K562 (cell line): ENCODE data around the gene NPEPL1.

ENCODE experiments used
- CTCF ChIP-seq, 3 experiments: IDR thresholded peaks in 2 of 3; conservative IDR thresholded peaks in 1 of 3; 2 replicates each; pipeline ENCODE4 v1.5.1; 2011 to 2012; ENCODE audit warnings: low read length in 3 of 3, mild to moderate bottlenecking in 3 of 3, control low read depth in 2 of 3, improper control_type of control experiment in 1 of 3, inconsistent platforms in 1 of 3, low read depth in 1 of 3, mixed read lengths in 1 of 3, moderate library complexity in 1 of 3; ENCODE audit not compliant: insufficient read depth in 2 of 3
- ELK1 ChIP-seq: sonication (generic); formaldehyde crosslinking; IDR thresholded peaks from 2 replicates; pipeline ENCODE4 v1.8.1; 2022; ENCODE audit warnings: missing genetic modification reagents
- GTF2F1 ChIP-seq: IDR thresholded peaks from 2 replicates; pipeline ENCODE4 v1.6.1; 2011; ENCODE audit warnings: low read depth, low read length, improper control_type of control experiment
- MAZ ChIP-seq, 2 experiments: fragments of 450-650 bp in 1 of 2; sonication (generic) in 1 of 2; formaldehyde crosslinking; IDR thresholded peaks in 1 of 2; conservative IDR thresholded peaks in 1 of 2; 2 replicates each; pipeline versions ENCODE4 v1.4.0 to v1.5.0; 2020; ENCODE audit warnings: mild to moderate bottlenecking in 1 of 2, missing genetic modification reagents in 1 of 2
- MXI1 ChIP-seq: IDR thresholded peaks from 2 replicates; pipeline ENCODE4 v1.6.1; 2011; ENCODE audit warnings: low read depth, mild to moderate bottlenecking, improper control_type of control experiment, low read length
- REST ChIP-seq, 2 experiments: fragments of 450-650 bp; formaldehyde crosslinking in 1 of 2; IDR thresholded peaks; 2 replicates each; pipeline versions ENCODE4 v1.4.0 to v1.6.1; 2014 to 2020; ENCODE audit warnings: mild to moderate bottlenecking in 2 of 2, borderline replicate concordance in 1 of 2, low read depth in 1 of 2
- RFX5 ChIP-seq: IDR thresholded peaks from 2 replicates; pipeline ENCODE4 v1.6.1; 2011; ENCODE audit warnings: low read depth, mild to moderate bottlenecking, improper control_type of control experiment, low read length
- SP2 ChIP-seq: IDR thresholded peaks from 2 replicates; pipeline ENCODE4 v1.6.1; 2011; ENCODE audit warnings: mild to moderate bottlenecking, low read depth, low read length, moderate library complexity; ENCODE audit not compliant: poor library complexity, severe bottlenecking; ENCODE audit errors: extremely low read depth
- TEAD4 ChIP-seq, 2 experiments: sonication (generic) in 1 of 2; formaldehyde crosslinking in 1 of 2; IDR thresholded peaks; 2 replicates each; pipeline versions ENCODE4 v1.6.1 to v1.8.0; 2012 to 2022; ENCODE audit warnings: borderline replicate concordance in 1 of 2, inconsistent platforms in 1 of 2, low read length in 1 of 2, mild to moderate bottlenecking in 1 of 2, missing genetic modification reagents in 1 of 2

- TF ChIP-seq TEAD4 (IDR thresholded peaks at IDR 0.05; ENCODE audit: low read length) (no peak), TEAD4 (CRISPR knock-in tag; IDR thresholded peaks at IDR 0.05; ENCODE audit: borderline replicate concordance) (no peak), ELK1 (CRISPR knock-in tag) (no peak), REST (IDR thresholded peaks at IDR 0.05; ENCODE audit: borderline replicate concordance) (no peak), REST (CRISPR knock-in tag; IDR thresholded peaks at IDR 0.05; ENCODE audit: low read depth) (no peak), SP2 (no peak), RFX5 (no peak), MXI1 (no peak), GTF2F1 (no peak), MAZ (CRISPR knock-in tag; conservative IDR thresholded peaks at IDR 0.05 in 1 of 2, IDR thresholded peaks at IDR 0.05 in 1 of 2) (no peak), CTCF (IDR thresholded peaks at IDR 0.05 in 2 of 3, conservative IDR thresholded peaks at IDR 0.05 in 1 of 3; ENCODE audit: insufficient read depth in 2 of 3, low read depth in 1 of 3, low read length in 3 of 3) (no peak)
Measured at GRCh38 chr20:58721951-58722778, 29.6 kb downstream of the NPEPL1 start.
